ENCODE data around the gene ING3. TPM values are rescaled to one million over a fixed set of nuclear protein-coding genes. Genes with fewer than 3 reads are reported as not detected.

Gene ING3
- total and polyA plus RNA-seq, 2 of the 13 experiments (the other 11 are each of a cell fraction or from before 2014, with no cell fraction given) = 6.9 to 12.8 TPM

DNA sequence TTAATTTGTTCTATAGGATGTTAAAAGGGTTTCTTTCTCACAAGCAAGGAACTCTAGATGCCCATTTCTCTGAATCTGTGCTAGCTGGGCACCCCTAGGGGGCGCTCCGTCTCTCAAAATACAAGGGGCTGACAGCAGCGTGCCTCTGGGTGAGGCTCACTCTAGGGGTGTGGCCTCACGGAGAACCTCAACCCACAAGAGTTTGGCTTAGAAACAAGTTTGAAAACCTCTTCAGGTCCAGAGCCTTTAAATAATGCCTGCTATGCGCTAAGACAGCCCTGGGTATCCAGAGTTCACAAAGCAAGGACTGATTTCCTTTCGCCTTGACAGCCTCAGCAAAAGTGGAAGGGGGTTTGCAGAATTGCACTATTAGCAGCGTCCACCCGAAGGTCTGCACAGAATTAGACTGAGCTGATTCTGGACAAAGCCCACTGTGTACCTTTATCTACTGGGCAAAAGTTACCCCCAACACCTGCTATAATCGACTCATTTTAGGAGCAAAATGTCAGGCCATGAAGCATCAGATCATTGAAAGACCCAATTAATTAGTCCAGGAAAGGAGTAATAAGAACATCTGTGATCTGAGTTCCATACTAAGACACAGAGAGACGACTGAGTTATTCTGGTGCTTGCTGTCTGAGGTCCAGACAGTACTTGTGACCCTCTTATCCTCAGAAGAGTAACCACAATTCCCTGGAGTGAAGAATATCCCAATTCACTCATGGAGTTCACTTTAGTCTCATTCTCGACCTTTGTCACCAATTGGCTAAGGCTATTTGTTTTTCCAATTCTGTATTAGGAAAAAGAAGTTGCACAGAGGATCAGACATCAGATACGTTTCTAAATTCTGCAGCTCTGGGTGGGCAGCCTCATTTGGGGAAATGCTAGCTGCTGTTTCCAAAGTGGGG lies 37.4 kb downstream of the ING3 start (continued):
- TF ChIP-seq ZFAT (CRISPR knock-in tag; conservative IDR thresholded peaks at IDR 0.05) (no peak), PHB2 (IDR thresholded peaks at IDR 0.05; ENCODE audit: partially characterized antibody) (no peak), NFIB (CRISPR knock-in tag; IDR thresholded peaks at IDR 0.05; ENCODE audit: borderline replicate concordance) (no peak), SMC3 (IDR thresholded peaks at IDR 0.05; ENCODE audit: low read length) (peak; percentile 60), TCF7 (IDR thresholded peaks at IDR 0.05; ENCODE audit: low read depth) (no peak), GFI1 (CRISPR knock-in tag; IDR thresholded peaks at IDR 0.05; ENCODE audit: borderline replicate concordance) (peak; percentile 27; the same call in 1 of the 2 replicates), ZNF629 (CRISPR knock-in tag; conservative IDR thresholded peaks at IDR 0.05) (peak; percentile 67), TCF7L2 (IDR thresholded peaks at IDR 0.05; ENCODE audit: low read depth, low read length) (no peak), IRF2 (CRISPR knock-in tag; IDR thresholded peaks at IDR 0.05) (0 out of 2 replicates have a peak, but pooled peaks have one; percentile 4), SIN3A (IDR thresholded peaks at IDR 0.05; ENCODE audit: borderline replicate concordance, low read depth, low read length) (0 out of 2 replicates have a peak, but pooled peaks have one; percentile 38), SAP130 (CRISPR knock-in tag; IDR thresholded peaks at IDR 0.05; ENCODE audit: low read depth) (peak; percentile 53; the same call in 1 of the 2 replicates), EEA1 (CRISPR knock-in tag; IDR thresholded peaks at IDR 0.05; ENCODE audit: borderline replicate concordance) (no peak), MAF1 (CRISPR knock-in tag; IDR thresholded peaks at IDR 0.05; ENCODE audit: borderline replicate concordance) (no peak), HNRNPUL1 (IDR thresholded peaks at IDR 0.05; ENCODE audit: low read depth, low read length) (no peak)
- TF ChIP-seq, protein P1, sequence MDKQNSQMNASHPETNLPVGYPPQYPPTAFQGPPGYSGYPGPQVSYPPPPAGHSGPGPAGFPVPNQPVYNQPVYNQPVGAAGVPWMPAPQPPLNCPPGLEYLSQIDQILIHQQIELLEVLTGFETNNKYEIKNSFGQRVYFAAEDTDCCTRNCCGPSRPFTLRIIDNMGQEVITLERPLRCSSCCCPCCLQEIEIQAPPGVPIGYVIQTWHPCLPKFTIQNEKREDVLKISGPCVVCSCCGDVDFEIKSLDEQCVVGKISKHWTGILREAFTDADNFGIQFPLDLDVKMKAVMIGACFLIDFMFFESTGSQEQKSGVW (CRISPR knock-in tag; IDR thresholded peaks at IDR 0.05; ENCODE audit: borderline replicate concordance) = no peak
- TF ChIP-seq, protein P2, sequence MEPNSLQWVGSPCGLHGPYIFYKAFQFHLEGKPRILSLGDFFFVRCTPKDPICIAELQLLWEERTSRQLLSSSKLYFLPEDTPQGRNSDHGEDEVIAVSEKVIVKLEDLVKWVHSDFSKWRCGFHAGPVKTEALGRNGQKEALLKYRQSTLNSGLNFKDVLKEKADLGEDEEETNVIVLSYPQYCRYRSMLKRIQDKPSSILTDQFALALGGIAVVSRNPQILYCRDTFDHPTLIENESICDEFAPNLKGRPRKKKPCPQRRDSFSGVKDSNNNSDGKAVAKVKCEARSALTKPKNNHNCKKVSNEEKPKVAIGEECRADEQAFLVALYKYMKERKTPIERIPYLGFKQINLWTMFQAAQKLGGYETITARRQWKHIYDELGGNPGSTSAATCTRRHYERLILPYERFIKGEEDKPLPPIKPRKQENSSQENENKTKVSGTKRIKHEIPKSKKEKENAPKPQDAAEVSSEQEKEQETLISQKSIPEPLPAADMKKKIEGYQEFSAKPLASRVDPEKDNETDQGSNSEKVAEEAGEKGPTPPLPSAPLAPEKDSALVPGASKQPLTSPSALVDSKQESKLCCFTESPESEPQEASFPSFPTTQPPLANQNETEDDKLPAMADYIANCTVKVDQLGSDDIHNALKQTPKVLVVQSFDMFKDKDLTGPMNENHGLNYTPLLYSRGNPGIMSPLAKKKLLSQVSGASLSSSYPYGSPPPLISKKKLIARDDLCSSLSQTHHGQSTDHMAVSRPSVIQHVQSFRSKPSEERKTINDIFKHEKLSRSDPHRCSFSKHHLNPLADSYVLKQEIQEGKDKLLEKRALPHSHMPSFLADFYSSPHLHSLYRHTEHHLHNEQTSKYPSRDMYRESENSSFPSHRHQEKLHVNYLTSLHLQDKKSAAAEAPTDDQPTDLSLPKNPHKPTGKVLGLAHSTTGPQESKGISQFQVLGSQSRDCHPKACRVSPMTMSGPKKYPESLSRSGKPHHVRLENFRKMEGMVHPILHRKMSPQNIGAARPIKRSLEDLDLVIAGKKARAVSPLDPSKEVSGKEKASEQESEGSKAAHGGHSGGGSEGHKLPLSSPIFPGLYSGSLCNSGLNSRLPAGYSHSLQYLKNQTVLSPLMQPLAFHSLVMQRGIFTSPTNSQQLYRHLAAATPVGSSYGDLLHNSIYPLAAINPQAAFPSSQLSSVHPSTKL (CRISPR knock-in tag; IDR thresholded peaks at IDR 0.05) = no peak
- TF ChIP-seq, protein P3, sequence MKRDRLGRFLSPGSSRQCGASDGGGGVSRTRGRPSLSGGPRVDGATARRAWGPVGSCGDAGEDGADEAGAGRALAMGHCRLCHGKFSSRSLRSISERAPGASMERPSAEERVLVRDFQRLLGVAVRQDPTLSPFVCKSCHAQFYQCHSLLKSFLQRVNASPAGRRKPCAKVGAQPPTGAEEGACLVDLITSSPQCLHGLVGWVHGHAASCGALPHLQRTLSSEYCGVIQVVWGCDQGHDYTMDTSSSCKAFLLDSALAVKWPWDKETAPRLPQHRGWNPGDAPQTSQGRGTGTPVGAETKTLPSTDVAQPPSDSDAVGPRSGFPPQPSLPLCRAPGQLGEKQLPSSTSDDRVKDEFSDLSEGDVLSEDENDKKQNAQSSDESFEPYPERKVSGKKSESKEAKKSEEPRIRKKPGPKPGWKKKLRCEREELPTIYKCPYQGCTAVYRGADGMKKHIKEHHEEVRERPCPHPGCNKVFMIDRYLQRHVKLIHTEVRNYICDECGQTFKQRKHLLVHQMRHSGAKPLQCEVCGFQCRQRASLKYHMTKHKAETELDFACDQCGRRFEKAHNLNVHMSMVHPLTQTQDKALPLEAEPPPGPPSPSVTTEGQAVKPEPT (CRISPR knock-in tag; IDR thresholded peaks at IDR 0.05; ENCODE audit: low read depth) = no peak
- TF ChIP-seq, protein P4, sequence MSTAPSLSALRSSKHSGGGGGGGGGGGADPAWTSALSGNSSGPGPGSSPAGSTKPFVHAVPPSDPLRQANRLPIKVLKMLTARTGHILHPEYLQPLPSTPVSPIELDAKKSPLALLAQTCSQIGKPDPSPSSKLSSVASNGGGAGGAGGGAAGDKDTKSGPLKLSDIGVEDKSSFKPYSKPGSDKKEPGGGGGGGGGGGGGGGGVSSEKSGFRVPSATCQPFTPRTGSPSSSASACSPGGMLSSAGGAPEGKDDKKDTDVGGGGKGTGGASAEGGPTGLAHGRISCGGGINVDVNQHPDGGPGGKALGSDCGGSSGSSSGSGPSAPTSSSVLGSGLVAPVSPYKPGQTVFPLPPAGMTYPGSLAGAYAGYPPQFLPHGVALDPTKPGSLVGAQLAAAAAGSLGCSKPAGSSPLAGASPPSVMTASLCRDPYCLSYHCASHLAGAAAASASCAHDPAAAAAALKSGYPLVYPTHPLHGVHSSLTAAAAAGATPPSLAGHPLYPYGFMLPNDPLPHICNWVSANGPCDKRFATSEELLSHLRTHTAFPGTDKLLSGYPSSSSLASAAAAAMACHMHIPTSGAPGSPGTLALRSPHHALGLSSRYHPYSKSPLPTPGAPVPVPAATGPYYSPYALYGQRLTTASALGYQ (CRISPR knock-in tag; IDR thresholded peaks at IDR 0.05) = no peak
- TF ChIP-seq, protein P5, sequence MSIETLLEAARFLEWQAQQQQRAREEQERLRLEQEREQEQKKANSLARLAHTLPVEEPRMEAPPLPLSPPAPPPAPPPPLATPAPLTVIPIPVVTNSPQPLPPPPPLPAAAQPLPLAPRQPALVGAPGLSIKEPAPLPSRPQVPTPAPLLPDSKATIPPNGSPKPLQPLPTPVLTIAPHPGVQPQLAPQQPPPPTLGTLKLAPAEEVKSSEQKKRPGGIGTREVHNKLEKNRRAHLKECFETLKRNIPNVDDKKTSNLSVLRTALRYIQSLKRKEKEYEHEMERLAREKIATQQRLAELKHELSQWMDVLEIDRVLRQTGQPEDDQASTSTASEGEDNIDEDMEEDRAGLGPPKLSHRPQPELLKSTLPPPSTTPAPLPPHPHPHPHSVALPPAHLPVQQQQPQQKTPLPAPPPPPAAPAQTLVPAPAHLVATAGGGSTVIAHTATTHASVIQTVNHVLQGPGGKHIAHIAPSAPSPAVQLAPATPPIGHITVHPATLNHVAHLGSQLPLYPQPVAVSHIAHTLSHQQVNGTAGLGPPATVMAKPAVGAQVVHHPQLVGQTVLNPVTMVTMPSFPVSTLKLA (IDR thresholded peaks at IDR 0.05) = no peak
